ENCODE results near the gene ZDHHC11B. TPM values are rescaled to one million over a fixed set of nuclear protein-coding genes. Genes with fewer than 3 reads are reported as not detected.
A peak's percentile ranks its signal among the peaks of the same experiment; 100 is the strongest.
"Not testable (repeated sequence)": the region's sequence is repeated elsewhere in the genome, so short reads cannot be mapped to it uniquely, and the experiment has no call there.

ZDHHC11B gene
- total and polyA plus RNA-seq, 2 donors from 2014 or later = 4.4 to 5.4 TPM

GRCh38 chr5:775961-776861, 8.3 kb downstream of the ZDHHC11B start:
- Histone ChIP-seq H3K4me3 (ENCODE audit: low read length in 3 of 3) (no peak overlapping the region), H3K4me1 (ENCODE audit: control insufficient read depth in 2 of 3, insufficient read depth in 2 of 3, low read depth in 1 of 3, low read length in 3 of 3) (no peaks in the 10 kb centered on the region), H3K9ac (ENCODE audit: low read length in 3 of 3) (no peak overlapping the region), H3K36me3 (ENCODE audit: control insufficient read depth in 2 of 3, insufficient read depth in 3 of 3, low read length in 3 of 3) (no peaks in the 10 kb centered on the region), H3K9me3 (ENCODE audit: control insufficient read depth in 2 of 3, insufficient read depth in 1 of 3, low read length in 3 of 3) (no peaks in the 10 kb centered on the region), H3K27ac (ENCODE audit: low read depth in 2 of 2, low read length in 2 of 2) (no peak overlapping the region), H3K27me3 (ENCODE audit: control insufficient read depth, insufficient read depth, low read length) (peaks cover 6% of the 10 kb centered on the region)
- DNase-seq (peak in 1 of 5 donors; percentile 80), FAIRE-seq (no peak)
- intact Hi-C loops (cut with DNase I) = loop anchor here (10.0 kb wide), 1 partner anchor 91 kb away; no protein-coding TSS in a partner anchor
- no peak for TF ChIP-seq CTCF (IDR thresholded peaks at IDR 0.05; ENCODE audit: borderline replicate concordance, extremely low read depth, insufficient read depth)

GRCh38 chr5:775595-775960, 9.0 kb downstream of the ZDHHC11B start:
- not testable (repeated sequence) for H3K4me3 ChIP-seq (ENCODE audit: low read length in 3 of 3); H3K36me3 ChIP-seq (ENCODE audit: control insufficient read depth in 2 of 3, insufficient read depth in 3 of 3, low read length in 3 of 3); H3K9ac ChIP-seq (ENCODE audit: low read length in 3 of 3); H3K27ac ChIP-seq (ENCODE audit: low read depth in 2 of 2, low read length in 2 of 2); H3K27me3 ChIP-seq (ENCODE audit: control insufficient read depth, insufficient read depth, low read length); FAIRE-seq; H3K9me3 ChIP-seq (ENCODE audit: control insufficient read depth in 2 of 3, insufficient read depth in 1 of 3, low read length in 3 of 3); H3K4me1 ChIP-seq (ENCODE audit: control insufficient read depth in 2 of 3, insufficient read depth in 2 of 3, low read depth in 1 of 3, low read length in 3 of 3)
- intact Hi-C loops (cut with DNase I) = loop anchor here (10.0 kb wide), 1 partner anchor 91 kb away; no protein-coding TSS in a partner anchor
- DNase-seq = peak in 1 of 5 donors; percentile 77

- not testable (repeated sequence) for H3K9me3 ChIP-seq (ENCODE audit: control insufficient read depth in 2 of 3, insufficient read depth in 1 of 3, low read length in 3 of 3); H3K4me3 ChIP-seq (ENCODE audit: low read length in 3 of 3); H3K36me3 ChIP-seq (ENCODE audit: control insufficient read depth in 2 of 3, insufficient read depth in 3 of 3, low read length in 3 of 3); H3K27me3 ChIP-seq (ENCODE audit: control insufficient read depth, insufficient read depth, low read length); H3K9ac ChIP-seq (ENCODE audit: low read length in 3 of 3); H3K4me1 ChIP-seq (ENCODE audit: control insufficient read depth in 2 of 3, insufficient read depth in 2 of 3, low read depth in 1 of 3, low read length in 3 of 3); FAIRE-seq; H3K27ac ChIP-seq (ENCODE audit: low read depth in 2 of 2, low read length in 2 of 2)
- DNase-seq = peak in 1 of 5 donors; percentile 85
- intact Hi-C loops (cut with DNase I) = loop anchor here (10.0 kb wide), 1 partner anchor 90 kb away; no protein-coding TSS in a partner anchor
These were observed 9.5 kb downstream of the ZDHHC11B start for GRCh38 chr5:774854-775505.

GRCh38 chr5:774304-774703, 10.2 kb downstream of the ZDHHC11B start:
- not testable (repeated sequence) for H3K36me3 ChIP-seq (ENCODE audit: control insufficient read depth in 2 of 3, insufficient read depth in 3 of 3, low read length in 3 of 3); H3K4me1 ChIP-seq (ENCODE audit: control insufficient read depth in 2 of 3, insufficient read depth in 2 of 3, low read depth in 1 of 3, low read length in 3 of 3); H3K27me3 ChIP-seq (ENCODE audit: control insufficient read depth, insufficient read depth, low read length); H3K9me3 ChIP-seq (ENCODE audit: control insufficient read depth in 2 of 3, insufficient read depth in 1 of 3, low read length in 3 of 3); H3K4me3 ChIP-seq (ENCODE audit: low read length in 3 of 3); H3K9ac ChIP-seq (ENCODE audit: low read length in 3 of 3); FAIRE-seq; H3K27ac ChIP-seq (ENCODE audit: low read depth in 2 of 2, low read length in 2 of 2)
- intact Hi-C loops (cut with DNase I) = loop anchor here (10.0 kb wide), 1 partner anchor 90 kb away; no protein-coding TSS in a partner anchor
- DNase-seq = peak in 1 of 5 donors; percentile 81
